Heart right ventricle (tissue), 16 donors: ENCODE data around the gene PELI3. TPM values are rescaled to one million over a fixed set of nuclear protein-coding genes. Genes with fewer than 3 reads are reported as not detected.

ENCODE experiments used
- ATAC-seq, 8 donors: fragments of 200-7000 bp; cut with Tn5 transposase; one replicate each; pipeline ENCODE4 v1.9.1; 2020; ENCODE audit warnings: mild to moderate bottlenecking in 8 of 8, moderate library complexity in 8 of 8, moderate number of reproducible peaks in 1 of 8
- DNase-seq, 2 donors: peaks; one replicate each; pipeline ENCODE4 v3.0.0-alpha.2; 2020
- H3K27ac ChIP-seq, 10 donors: fragments of 200-600 bp; sonication (generic) in 2 of 10; one replicate each; pipeline versions ENCODE4 v1.5.0 to v1.8.0; 2020 to 2022; ENCODE audit warnings: mild to moderate bottlenecking in 3 of 10
- H3K27me3 ChIP-seq, 7 donors: fragments of 200-600 bp; one replicate each; pipeline ENCODE4 v1.8.0; 2021 to 2022; ENCODE audit warnings: mild to moderate bottlenecking in 2 of 7
- H3K36me3 ChIP-seq, 9 donors: fragments of 200-600 bp; sonication (generic) in 1 of 9; one replicate each; pipeline versions ENCODE4 v1.5.0 to v1.8.0; 2020 to 2022; ENCODE audit warnings: mild to moderate bottlenecking in 2 of 9
- H3K4me1 ChIP-seq, 9 donors: fragments of 200-600 bp; sonication (generic) in 1 of 9; one replicate each; pipeline versions ENCODE4 v1.5.0 to v1.8.0; 2020 to 2022; ENCODE audit warnings: mild to moderate bottlenecking in 4 of 9
- H3K4me3 ChIP-seq, 10 donors: fragments of 200-600 bp; sonication (generic) in 2 of 10; one replicate each; pipeline versions ENCODE4 v1.5.0 to v1.8.0; 2020 to 2022; ENCODE audit warnings: mild to moderate bottlenecking in 7 of 10, moderate library complexity in 2 of 10
- H3K9me3 ChIP-seq, 11 donors: fragments of 200-600 bp in 10 of 11; sonication (generic) in 2 of 11; one replicate each; pipeline versions ENCODE4 v1.5.0 to v1.8.0; 2013 to 2022; ENCODE audit warnings: mild to moderate bottlenecking in 2 of 11, control low read depth in 1 of 11, moderate library complexity in 1 of 11
- WGBS, 2 donors: extraction: QIAGEN DNeasy Blood & Tissue Kit; methylation state at CpG; one replicate each; pipeline ENCODE4 v1.1.7; 2013; ENCODE audit warnings: inconsistent platforms in 1 of 2; 5-methylcytosine and 5-hydroxymethylcytosine counted together
- intact Hi-C, 10 donors: fragments of 100-400 bp; cut with DNase I; formaldehyde crosslinking; loops; one replicate each; pipeline versions ENCODE4 v1.11.1 to v1.14.2; 2022
- polyA plus RNA-seq, 2 donors: library from polyadenylated mRNA; stranded (reverse); fragments of 200-250 nt; gene quantifications; one replicate each; pipeline ENCODE4 v1.2.3, GENCODE V29; 2013
- total RNA-seq, 10 donors: library from RNA; stranded (reverse); fragmentation: NEBNext Ultra II Directional in 3 of 10; extraction: Animal tissue kit (Norgen Biotek cat#: 25700) in 3 of 10; gene quantifications; one replicate each; pipeline versions ENCODE4 v1.2.1 to v1.2.4, GENCODE V29; 2021 to 2023
- TF ChIP-seq, protein P1 (sequence below), 9 donors: fragments of 200-600 bp; sonication (generic) in 2 of 9; IDR thresholded peaks; one replicate each; pipeline versions ENCODE4 v1.5.0 to v1.8.0; 2021 to 2022; ENCODE audit warnings: antibody characterized with exemption in 9 of 9, mild to moderate bottlenecking in 5 of 9, moderate library complexity in 1 of 9
- donor health status: Arrhythmogenic right ventricular cardiomyopathy.
- donor health status: ischemic (EF 13 %, LVEDD 7.1; RV severe dilation, severe dysfunction).
- donor health status: healthy with polysubstance abuse.
- donor health status: DM: no; HTN: yes; CAD: no.
- donor health status: DM: no; HTN: no; CAD: no.
- donor health status: ischemic (EF 25% LVEDD 6.9; RV normal size, moderate dysfunction).
- donor health status: ischemic (EF 25% LVEDD 5.7; RV mildly dilated, moderate dysfunction).
- donor health status: healthy.
- donor health status: DM: yes; HTN: yes; CAD: no.
- donor health status: Ischemic cardiomyopathy.
- donor health status: ischemic (EF 35%, LVEDD 5.7; RV mildly dilated, moderate dysfunction).
- donor health status: nonischemic (EF 11% LVEDD 7.7; RV severe dilation, severe dysfunction).
- donor health status: DM: yes; HTN: yes; CAD: no.
- donor health status: PGD.
- donor health status: ischemic (EF 29% LVEDD 5.4; RV normal size, mild dysfunction).
- donor health status: nonischemic (EF 23%, LVEDD 6.1; RV moderate dilation, normal function).

Gene PELI3
- total and polyA plus RNA-seq, 12 donors = 3.5 to 10.9 (median 6.5) TPM

DNA sequence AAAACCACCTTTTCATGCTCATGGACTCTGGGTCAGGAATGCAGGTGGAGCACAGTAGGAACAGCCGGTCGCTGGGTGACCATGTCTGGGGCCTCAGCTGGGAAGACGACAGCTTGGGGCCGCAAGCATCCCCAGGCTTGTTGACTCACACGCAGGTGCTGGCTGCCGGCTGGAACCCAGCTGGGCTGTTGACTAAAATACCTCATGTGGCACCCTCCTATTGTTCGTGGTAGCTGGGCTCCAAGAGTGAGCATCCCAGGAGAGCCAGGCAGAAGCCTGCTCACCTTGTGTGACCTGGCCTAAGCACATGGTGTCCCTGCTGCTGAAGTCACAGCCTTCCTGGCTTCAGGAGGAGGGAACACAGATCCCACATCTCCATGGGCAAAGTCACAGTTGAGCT is 22.9 kb downstream of the PELI3 start:
- Histone ChIP-seq H3K36me3 (peaks cover 0 to 92% (median 0%) of the 10 kb centered on the region in 9 donors), H3K4me1 (no peaks in the 10 kb centered on the region), H3K27ac (no peak overlapping the region), H3K9me3 (no peaks in the 10 kb centered on the region), H3K27me3 (no peaks in the 10 kb centered on the region), H3K4me3 (no peak overlapping the region)
- TF ChIP-seq, protein P1, sequence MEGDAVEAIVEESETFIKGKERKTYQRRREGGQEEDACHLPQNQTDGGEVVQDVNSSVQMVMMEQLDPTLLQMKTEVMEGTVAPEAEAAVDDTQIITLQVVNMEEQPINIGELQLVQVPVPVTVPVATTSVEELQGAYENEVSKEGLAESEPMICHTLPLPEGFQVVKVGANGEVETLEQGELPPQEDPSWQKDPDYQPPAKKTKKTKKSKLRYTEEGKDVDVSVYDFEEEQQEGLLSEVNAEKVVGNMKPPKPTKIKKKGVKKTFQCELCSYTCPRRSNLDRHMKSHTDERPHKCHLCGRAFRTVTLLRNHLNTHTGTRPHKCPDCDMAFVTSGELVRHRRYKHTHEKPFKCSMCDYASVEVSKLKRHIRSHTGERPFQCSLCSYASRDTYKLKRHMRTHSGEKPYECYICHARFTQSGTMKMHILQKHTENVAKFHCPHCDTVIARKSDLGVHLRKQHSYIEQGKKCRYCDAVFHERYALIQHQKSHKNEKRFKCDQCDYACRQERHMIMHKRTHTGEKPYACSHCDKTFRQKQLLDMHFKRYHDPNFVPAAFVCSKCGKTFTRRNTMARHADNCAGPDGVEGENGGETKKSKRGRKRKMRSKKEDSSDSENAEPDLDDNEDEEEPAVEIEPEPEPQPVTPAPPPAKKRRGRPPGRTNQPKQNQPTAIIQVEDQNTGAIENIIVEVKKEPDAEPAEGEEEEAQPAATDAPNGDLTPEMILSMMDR (IDR thresholded peaks at IDR 0.05) = no peak
- 88 to 93% methylated on average over 7 of the region's 7 CpGs for WGBS, 2 donors
- intact Hi-C loops = no loop called here
- ATAC-seq (no peak), DNase-seq (no peak)

DNA sequence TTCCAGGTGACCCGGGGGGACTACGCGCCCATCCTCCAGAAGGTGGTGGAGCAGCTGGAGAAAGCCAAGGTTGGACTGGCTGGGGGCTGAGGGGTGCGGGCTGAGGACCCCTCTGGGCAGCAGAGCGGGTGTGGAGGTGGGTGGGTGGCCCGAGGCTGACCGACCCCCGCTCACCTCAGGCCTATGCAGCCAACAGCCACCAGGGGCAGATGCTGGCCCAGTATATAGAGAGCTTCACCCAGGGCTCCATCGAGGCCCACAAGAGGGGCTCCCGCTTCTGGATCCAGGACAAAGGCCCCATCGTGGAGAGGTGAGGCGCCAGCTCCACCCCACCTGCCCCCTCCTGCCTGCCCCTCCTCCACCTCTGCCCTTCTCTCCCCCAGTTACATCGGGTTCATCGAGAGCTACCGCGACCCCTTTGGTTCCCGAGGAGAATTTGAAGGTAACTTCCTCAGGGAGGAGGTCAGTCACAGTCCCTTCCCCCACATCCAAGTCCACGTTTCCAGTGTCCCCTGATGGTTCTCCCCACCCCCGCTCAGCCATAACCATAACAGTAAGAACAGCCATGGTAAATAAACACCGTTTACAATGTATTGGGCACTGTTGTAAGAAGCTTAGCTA is 24.7 kb downstream of the PELI3 start:
- no peaks in the 10 kb centered on the region for H3K27me3 ChIP-seq
- TF ChIP-seq, protein P1 (IDR thresholded peaks at IDR 0.05) = peak in 4 of 9 donors; percentile 7 to 30 (median 16)
- DNase-seq (no peak), ATAC-seq (no peak)
- H3K9me3 ChIP-seq = no peaks in the 10 kb centered on the region
- no peaks in the 10 kb centered on the region for H3K4me1 ChIP-seq
- intact Hi-C loops = no loop called here
- H3K4me3 ChIP-seq = no peak overlapping the region
- H3K36me3 ChIP-seq = peaks cover 0 to 96% (median 0%) of the 10 kb centered on the region in 9 donors
- 66 to 70% methylated on average over 17 to 20 of the region's 20 CpGs for WGBS, 2 donors
- H3K27ac ChIP-seq = no peak overlapping the region

DNA sequence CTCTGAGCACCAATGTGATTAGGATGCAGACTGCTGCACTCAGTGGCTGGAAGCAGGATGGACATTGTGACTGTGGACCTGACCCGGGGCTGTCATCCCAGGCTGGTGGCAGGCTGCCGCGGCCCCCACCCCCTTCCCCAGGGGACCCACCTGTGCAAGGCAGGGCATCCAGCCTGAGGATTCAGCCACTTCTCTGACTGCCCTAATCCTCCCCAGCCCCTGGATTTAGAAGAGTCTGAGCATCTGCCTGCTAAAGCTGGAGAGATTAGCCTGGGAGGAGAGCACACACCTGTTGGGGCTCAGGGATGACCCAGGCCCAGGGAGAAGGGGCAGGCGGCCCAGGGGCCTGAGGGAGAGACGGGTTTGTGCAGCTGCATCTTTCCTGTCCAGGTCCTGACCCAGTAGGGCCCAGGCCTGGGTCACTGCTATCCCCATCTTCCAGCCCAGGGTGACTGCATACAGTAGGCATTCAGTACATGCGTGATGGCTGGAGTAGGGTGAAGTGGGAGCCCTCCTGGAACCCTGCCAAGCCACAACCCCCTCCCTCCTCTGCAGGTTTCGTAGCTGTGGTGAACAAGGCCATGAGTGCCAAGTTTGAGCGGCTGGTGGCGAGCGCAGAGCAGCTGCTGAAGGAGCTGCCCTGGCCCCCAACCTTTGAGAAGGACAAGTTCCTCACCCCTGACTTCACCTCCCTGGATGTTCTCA is 25.6 kb downstream of the PELI3 start:
- Histone ChIP-seq H3K9me3 (no peaks in the 10 kb centered on the region), H3K27ac (no peak overlapping the region), H3K4me1 (no peaks in the 10 kb centered on the region), H3K36me3 (peaks cover 0 to 96% (median 8%) of the 10 kb centered on the region in 9 donors), H3K4me3 (no peak overlapping the region), H3K27me3 (no peaks in the 10 kb centered on the region)
- DNase-seq (no peak), ATAC-seq (no peak)
- 90 to 95% methylated on average over 10 of the region's 10 CpGs for WGBS, 2 donors
- TF ChIP-seq, protein P1 (IDR thresholded peaks at IDR 0.05) = no peak
- intact Hi-C loops = no loop called here

DNA sequence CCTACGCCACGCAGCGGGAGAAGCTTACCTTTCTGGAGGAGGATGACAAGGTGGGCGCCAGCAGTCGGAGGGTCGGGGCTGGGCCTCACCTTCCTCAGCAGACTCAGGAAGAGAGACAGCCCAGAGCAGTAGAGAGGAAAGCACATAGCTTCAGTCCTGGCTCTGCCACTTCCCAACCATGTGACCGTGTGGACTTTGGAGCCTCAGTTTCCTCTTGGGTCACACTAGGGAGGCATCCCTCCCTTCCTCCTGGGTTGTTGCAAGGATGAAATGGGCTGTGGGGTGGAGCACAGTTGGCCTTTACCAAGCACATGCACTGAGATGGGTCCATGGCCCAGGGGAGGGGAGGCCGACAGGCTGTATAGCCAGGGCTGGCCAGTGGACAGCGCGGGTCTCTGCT is 26.4 kb downstream of the PELI3 start:
- Histone ChIP-seq H3K9me3 (no peaks in the 10 kb centered on the region), H3K27ac (no peak overlapping the region), H3K4me1 (no peaks in the 10 kb centered on the region), H3K4me3 (no peak overlapping the region), H3K27me3 (no peaks in the 10 kb centered on the region), H3K36me3 (peaks cover 0 to 96% (median 9%) of the 10 kb centered on the region in 9 donors)
- peak in 1 of 8 donors; percentile 27 for ATAC-seq
- 96 to 98% methylated on average over 10 of the region's 10 CpGs for WGBS, 2 donors
- intact Hi-C loops = no loop called here
- TF ChIP-seq, protein P1 (IDR thresholded peaks at IDR 0.05) = no peak
- no peak for DNase-seq
